ENCODE measurements around the gene PTPRT. TPM values are rescaled to one million over a fixed set of nuclear protein-coding genes. Genes with fewer than 3 reads are reported as not detected.
"Not testable (repeated sequence)": the region's sequence is repeated elsewhere in the genome, so short reads cannot be mapped to it uniquely, and the experiment has no call there.

The PTPRT gene
- total RNA-seq, 1 donor from 2014 or later: 0.56 TPM

- no peak overlapping the region for H3K4me3 Mint-ChIP-seq
- no peaks in the 10 kb centered on the region for H3K9me3 Mint-ChIP-seq
- TF ChIP-seq, protein P1, sequence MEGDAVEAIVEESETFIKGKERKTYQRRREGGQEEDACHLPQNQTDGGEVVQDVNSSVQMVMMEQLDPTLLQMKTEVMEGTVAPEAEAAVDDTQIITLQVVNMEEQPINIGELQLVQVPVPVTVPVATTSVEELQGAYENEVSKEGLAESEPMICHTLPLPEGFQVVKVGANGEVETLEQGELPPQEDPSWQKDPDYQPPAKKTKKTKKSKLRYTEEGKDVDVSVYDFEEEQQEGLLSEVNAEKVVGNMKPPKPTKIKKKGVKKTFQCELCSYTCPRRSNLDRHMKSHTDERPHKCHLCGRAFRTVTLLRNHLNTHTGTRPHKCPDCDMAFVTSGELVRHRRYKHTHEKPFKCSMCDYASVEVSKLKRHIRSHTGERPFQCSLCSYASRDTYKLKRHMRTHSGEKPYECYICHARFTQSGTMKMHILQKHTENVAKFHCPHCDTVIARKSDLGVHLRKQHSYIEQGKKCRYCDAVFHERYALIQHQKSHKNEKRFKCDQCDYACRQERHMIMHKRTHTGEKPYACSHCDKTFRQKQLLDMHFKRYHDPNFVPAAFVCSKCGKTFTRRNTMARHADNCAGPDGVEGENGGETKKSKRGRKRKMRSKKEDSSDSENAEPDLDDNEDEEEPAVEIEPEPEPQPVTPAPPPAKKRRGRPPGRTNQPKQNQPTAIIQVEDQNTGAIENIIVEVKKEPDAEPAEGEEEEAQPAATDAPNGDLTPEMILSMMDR (conservative IDR thresholded peaks at IDR 0.05): no peak
- H3K4me1 Mint-ChIP-seq: no peaks in the 10 kb centered on the region
- no peaks in the 10 kb centered on the region for H3K36me3 Mint-ChIP-seq (ENCODE audit: low read depth)
- peaks cover 3% of the 10 kb centered on the region for H3K27me3 Mint-ChIP-seq (ENCODE audit: low read depth)
- H3K27ac Mint-ChIP-seq (ENCODE audit: unreplicated experiment): no peak overlapping the region
- DNase-seq (ENCODE audit: low read depth, low spot score): no peak
These were observed 975.6 kb downstream of the PTPRT start for GRCh38 chr20:42214074-42214473.

DNA sequence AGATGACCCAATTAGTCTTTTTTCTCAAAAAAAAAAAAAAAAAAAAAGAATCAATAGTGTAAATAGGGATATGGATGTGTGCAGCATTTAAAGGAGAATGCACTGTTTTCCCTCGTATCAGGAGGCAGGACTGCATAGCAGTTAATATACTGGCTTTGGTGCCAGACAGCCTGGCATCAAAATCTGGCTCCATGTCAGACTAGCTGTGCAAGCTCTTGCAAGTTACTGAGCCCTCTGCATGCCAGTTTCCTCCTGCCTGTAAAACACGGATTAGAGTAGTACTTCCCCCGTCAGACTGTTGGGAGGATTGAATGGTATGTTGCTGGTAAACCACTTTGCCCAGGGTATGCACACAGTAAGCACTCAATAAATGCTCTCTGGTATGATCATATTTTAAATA is 977.3 kb downstream of the PTPRT start:
- H3K4me1 Mint-ChIP-seq: no peaks in the 10 kb centered on the region
- H3K27me3 Mint-ChIP-seq (ENCODE audit: low read depth): peaks cover 5% of the 10 kb centered on the region
- DNase-seq (ENCODE audit: low read depth, low spot score): no peak
- TF ChIP-seq, protein P1 (conservative IDR thresholded peaks at IDR 0.05): no peak
- H3K4me3 Mint-ChIP-seq: no peak overlapping the region
- H3K36me3 Mint-ChIP-seq (ENCODE audit: low read depth): no peaks in the 10 kb centered on the region
- no peak overlapping the region for H3K27ac Mint-ChIP-seq (ENCODE audit: unreplicated experiment)
- H3K9me3 Mint-ChIP-seq: no peaks in the 10 kb centered on the region

GRCh38 chr20:42206557-42206956 is 983.1 kb downstream of the PTPRT start:
- not testable (repeated sequence) for H3K27ac Mint-ChIP-seq (ENCODE audit: unreplicated experiment); H3K36me3 Mint-ChIP-seq (ENCODE audit: low read depth); H3K4me1 Mint-ChIP-seq; H3K9me3 Mint-ChIP-seq; H3K4me3 Mint-ChIP-seq; DNase-seq (ENCODE audit: low read depth, low spot score)
- peaks cover 16% of the 10 kb centered on the region for H3K27me3 Mint-ChIP-seq (ENCODE audit: low read depth)

- H3K4me1 Mint-ChIP-seq: peaks cover 6% of the 10 kb centered on the region
- no peak overlapping the region for H3K4me3 Mint-ChIP-seq
- no peak for DNase-seq (ENCODE audit: low read depth, low spot score)
- no peaks in the 10 kb centered on the region for H3K9me3 Mint-ChIP-seq
- peaks cover 27% of the 10 kb centered on the region for H3K27me3 Mint-ChIP-seq (ENCODE audit: low read depth)
- TF ChIP-seq, protein P1 (conservative IDR thresholded peaks at IDR 0.05): peak; percentile 63
- no peak overlapping the region for H3K27ac Mint-ChIP-seq (ENCODE audit: unreplicated experiment)
- H3K36me3 Mint-ChIP-seq (ENCODE audit: low read depth): peaks cover 4% of the 10 kb centered on the region
These were observed 985.5 kb downstream of the PTPRT start for GRCh38 chr20:42204109-42204660.

GRCh38 chr20:42197599-42197998 is 992.1 kb downstream of the PTPRT start:
- no peak for DNase-seq (ENCODE audit: low read depth, low spot score)
- Mint-ChIP-seq H3K27ac (ENCODE audit: unreplicated experiment) (no peak overlapping the region), H3K27me3 (ENCODE audit: low read depth) (peaks cover 17% of the 10 kb centered on the region), H3K36me3 (ENCODE audit: low read depth) (no peaks in the 10 kb centered on the region), H3K4me1 (peaks cover 15% of the 10 kb centered on the region), H3K4me3 (no peak overlapping the region), H3K9me3 (no peaks in the 10 kb centered on the region)
- TF ChIP-seq, protein P1 (conservative IDR thresholded peaks at IDR 0.05): no peak

- no peaks in the 10 kb centered on the region for H3K9me3 Mint-ChIP-seq
- no peak overlapping the region for H3K27ac Mint-ChIP-seq (ENCODE audit: unreplicated experiment)
- DNase-seq (ENCODE audit: low read depth, low spot score): no peak
- H3K4me1 Mint-ChIP-seq: peaks cover 9% of the 10 kb centered on the region
- peaks cover 2% of the 10 kb centered on the region for H3K27me3 Mint-ChIP-seq (ENCODE audit: low read depth)
- no peak overlapping the region for H3K4me3 Mint-ChIP-seq
- H3K36me3 Mint-ChIP-seq (ENCODE audit: low read depth): no peaks in the 10 kb centered on the region
- TF ChIP-seq, protein P1 (conservative IDR thresholded peaks at IDR 0.05): no peak
These were observed 996.6 kb downstream of the PTPRT start for GRCh38 chr20:42193119-42193518.
